NAMALWA (cell line): ENCODE measurements around the gene CTXND2.
"Not testable (repeated sequence)": the region's sequence is repeated elsewhere in the genome, so short reads cannot be mapped to it uniquely, and the experiment has no call there.

Experiments
- DNase-seq: peaks from one replicate; pipeline ENCODE4 v3.0.0-alpha.2; 2015; ENCODE audit warnings: low spot score

The CTXND2 gene

GRCh38 chr1:150887018-150887417 is at the start of gene CTXND2:
Gene CTXND2, plus strand, starts transcription at chr1:150887136. Its CDS starts 25,179 bp downstream, at chr1:150912315.
- DNase-seq = no peak

- not testable (repeated sequence) for DNase-seq
Measured at GRCh38 chr1:150840850-150841249, 46.1 kb upstream of the CTXND2 start.

- DNase-seq = no peak
Measured at GRCh38 chr1:150841626-150842025, 45.3 kb upstream of the CTXND2 start.

GRCh38 chr1:150842343-150842742 is 44.6 kb upstream of the CTXND2 start:
- DNase-seq = no peak

- DNase-seq = no peak
Measured at GRCh38 chr1:150842964-150843363, 44.0 kb upstream of the CTXND2 start.

- DNase-seq = no peak
Measured at GRCh38 chr1:150843474-150843873, 43.5 kb upstream of the CTXND2 start.

GRCh38 chr1:150846473-150847146 is 40.3 kb upstream of the CTXND2 start:
- DNase-seq = no peak

GRCh38 chr1:150850801-150851362 is 36.1 kb upstream of the CTXND2 start:
- not testable (repeated sequence) for DNase-seq

- DNase-seq = not testable (repeated sequence)
Measured at GRCh38 chr1:150852734-150853133, 34.2 kb upstream of the CTXND2 start.

- DNase-seq = no peak
Measured at GRCh38 chr1:150863724-150864123, 23.2 kb upstream of the CTXND2 start.

- DNase-seq = not testable (repeated sequence)
Measured at GRCh38 chr1:150864200-150864599, 22.7 kb upstream of the CTXND2 start.

GRCh38 chr1:150869683-150870082 is 17.3 kb upstream of the CTXND2 start:
- no peak for DNase-seq

GRCh38 chr1:150872572-150872971 is 14.4 kb upstream of the CTXND2 start:
- no peak for DNase-seq

- DNase-seq = no peak
Measured at GRCh38 chr1:150873521-150873920, 13.4 kb upstream of the CTXND2 start.

GRCh38 chr1:150874455-150875196 is 12.3 kb upstream of the CTXND2 start:
- DNase-seq = peak; percentile 39

GRCh38 chr1:150875197-150876118 is 11.5 kb upstream of the CTXND2 start:
- DNase-seq = peak; percentile 76

GRCh38 chr1:150876119-150876454 is 10.8 kb upstream of the CTXND2 start:
- peak; percentile 87 for DNase-seq

GRCh38 chr1:150878931-150879330 is 8.0 kb upstream of the CTXND2 start:
- DNase-seq = not testable (repeated sequence)

- DNase-seq = no peak
Measured at GRCh38 chr1:150881331-150882070, 5.4 kb upstream of the CTXND2 start.

GRCh38 chr1:150883121-150883520 is 3.8 kb upstream of the CTXND2 start:
- DNase-seq = not testable (repeated sequence)

GRCh38 chr1:150888727-150889126 is 1.8 kb downstream of the CTXND2 start:
- no peak for DNase-seq
